Activated CD4-positive, alpha-beta T cell treated with anti-CD3 and anti-CD28 coated beads, Interleukin-2, Interleukin-6, amounts not matched to agents 100 ng/mL and 50 ng/mL, durations not matched to agents 16 hours and 8 hours (primary cell): ENCODE results near the gene KNG1.

Experiments
- DNase-seq: peaks from one replicate; pipeline ENCODE4 v3.0.0-alpha.2; 2020

Gene KNG1

DNA sequence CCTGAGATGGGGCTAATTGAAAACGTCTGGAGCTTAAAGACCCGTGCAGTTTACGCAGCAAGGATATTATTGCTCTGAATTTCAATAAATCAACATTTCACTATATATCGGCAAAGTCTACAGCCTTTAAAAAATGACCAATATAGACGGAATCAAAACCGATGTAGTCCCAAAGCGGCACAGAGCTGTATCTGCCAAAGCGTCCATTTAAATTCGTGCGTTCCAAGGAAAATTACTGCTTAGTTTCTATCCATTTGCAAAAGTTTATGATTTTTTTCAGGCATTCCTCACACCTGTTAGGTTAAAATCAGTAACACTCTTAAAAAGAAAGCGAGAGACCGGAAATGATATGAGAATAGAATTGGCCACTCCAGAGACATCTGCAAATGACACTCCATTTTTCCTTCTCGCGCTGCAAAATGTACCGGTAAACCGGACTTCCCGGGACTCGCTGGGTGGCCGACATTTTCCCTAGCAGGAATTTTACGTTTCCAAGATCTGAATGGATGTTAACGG, 65.4 kb downstream of the KNG1 start:
- DNase-seq: no peak

- peak; percentile 93 for DNase-seq
These were observed 66.0 kb downstream of the KNG1 start, which contains the start of gene EIF4A2 for GRCh38 chr3:186783058-186783730. EIF4A2 (plus strand) TSS chr3:186783577; CDS start chr3:186783611, 34 bp downstream.

DNA sequence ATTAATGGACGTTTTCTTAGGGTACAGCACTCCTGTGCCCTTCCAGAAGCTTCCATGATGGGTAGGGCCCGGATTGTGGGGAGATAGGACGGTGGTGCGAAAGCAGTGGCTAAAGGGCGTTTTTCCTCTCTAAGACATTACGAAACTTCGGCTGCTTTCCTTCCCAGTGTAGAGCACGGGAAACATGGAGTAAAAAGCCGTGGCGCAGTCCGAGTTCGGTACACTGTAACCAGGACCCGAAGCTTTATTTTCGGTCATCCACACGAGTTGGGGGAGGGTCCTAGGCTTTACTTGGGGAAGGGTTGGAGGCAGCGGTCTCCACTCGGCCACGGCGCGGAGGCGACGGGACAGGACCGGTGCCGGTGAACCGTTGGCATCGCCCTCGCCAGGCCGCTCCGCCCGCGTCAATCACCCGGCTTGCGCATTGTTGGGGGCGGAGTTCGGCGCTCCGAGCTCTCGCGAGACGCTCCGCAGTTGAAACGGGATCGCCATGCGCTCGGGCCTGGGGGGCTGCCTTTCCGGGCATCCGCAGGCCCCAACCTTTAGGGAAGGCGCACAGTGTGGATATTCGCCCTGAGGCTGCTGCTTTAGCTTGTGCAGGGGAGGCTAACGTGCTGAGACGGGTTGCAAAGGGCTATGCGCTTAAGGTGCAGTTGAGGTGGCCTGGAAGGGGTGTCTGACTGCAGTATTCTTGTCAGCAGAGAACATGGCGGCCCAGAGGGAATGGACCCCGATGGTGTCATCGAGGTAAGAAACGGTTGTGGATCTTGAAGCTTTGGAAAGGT, 66.8 kb downstream of the KNG1 start:
- peak; percentile 85 for DNase-seq

GRCh38 chr3:186784820-186785494, 67.8 kb downstream of the KNG1 start:
- DNase-seq: peak; percentile 46

- peak; percentile 23 for DNase-seq
These were observed 68.4 kb downstream of the KNG1 start for GRCh38 chr3:186785495-186786018.

DNA sequence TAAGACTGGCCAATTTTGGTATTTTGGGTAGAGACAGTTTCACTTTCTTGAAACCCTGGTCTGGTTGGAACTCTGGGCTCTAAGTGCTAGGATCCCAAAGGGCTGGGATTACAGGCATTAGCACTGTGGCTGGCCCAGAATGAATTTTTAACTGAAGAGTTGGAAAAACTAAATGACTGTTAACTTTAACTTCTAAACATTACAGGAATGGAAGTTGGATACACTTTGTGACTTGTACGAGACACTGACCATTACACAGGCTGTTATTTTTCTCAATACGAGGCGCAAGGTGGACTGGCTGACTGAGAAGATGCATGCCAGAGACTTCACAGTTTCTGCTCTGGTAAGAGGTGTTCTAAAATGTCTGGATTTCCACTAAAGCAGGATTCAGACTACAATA, 69.8 kb downstream of the KNG1 start:
- peak; percentile 34 for DNase-seq

GRCh38 chr3:186787642-186788481, 70.7 kb downstream of the KNG1 start:
- peak; percentile 23 for DNase-seq

GRCh38 chr3:186788482-186789370, 71.6 kb downstream of the KNG1 start:
- DNase-seq: peak; percentile 32

- DNase-seq: peak; percentile 44
These were observed 72.5 kb downstream of the KNG1 start for GRCh38 chr3:186789554-186790260.

DNA sequence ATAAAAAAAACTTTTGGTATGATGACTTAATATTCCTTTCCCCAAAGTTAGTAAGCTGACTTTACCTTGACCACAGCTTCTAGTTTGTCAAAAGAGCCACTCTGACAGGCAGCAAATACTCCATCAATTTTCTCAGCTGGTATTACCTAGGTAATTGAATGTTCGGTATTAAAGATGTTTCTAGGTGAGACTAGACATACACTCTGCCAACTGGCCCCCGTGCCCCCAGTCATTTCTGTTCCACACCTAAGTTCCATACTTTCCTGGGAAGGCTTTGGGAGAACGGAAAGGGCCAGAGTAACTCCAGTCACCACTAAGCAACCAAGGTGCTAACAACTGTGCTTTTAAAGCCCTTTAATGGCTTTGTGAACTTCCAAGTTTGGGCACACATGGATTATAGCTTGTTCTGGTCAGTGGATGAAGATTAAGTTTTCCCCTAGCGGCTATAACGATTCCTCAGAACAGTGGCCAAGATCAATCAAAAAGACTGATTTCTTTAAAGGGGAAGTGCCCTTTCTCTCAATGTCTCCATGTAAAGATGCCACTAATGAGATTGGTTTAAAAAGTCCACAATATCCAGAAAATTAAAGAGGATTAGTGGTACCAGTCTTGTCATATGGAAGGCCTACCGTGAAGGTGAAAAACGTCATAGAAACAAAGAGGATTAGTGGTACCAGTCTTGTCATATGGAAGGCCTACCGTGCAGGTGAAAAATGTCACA, 73.3 kb downstream of the KNG1 start:
- DNase-seq: peak; percentile 59
